Neuron (in vitro differentiated cells): ENCODE measurements around the gene GNA14.

ENCODE experiments used
- H2AFZ ChIP-seq: one replicate; pipeline ENCODE4 v1.6.1; 2013; ENCODE audit warnings: low read depth, mild to moderate bottlenecking, inconsistent platforms, low read length, moderate library complexity
- H3K27me3 ChIP-seq: one replicate; pipeline ENCODE4 v1.6.1; 2013; ENCODE audit warnings: low read length; ENCODE audit not compliant: insufficient read depth
- H3K36me3 ChIP-seq: one replicate; pipeline ENCODE4 v1.6.1; 2013; ENCODE audit warnings: low read length; ENCODE audit not compliant: insufficient read depth
- H3K4me1 ChIP-seq: one replicate; pipeline ENCODE4 v1.6.1; 2013; ENCODE audit warnings: low read length; ENCODE audit not compliant: insufficient read depth
- H3K4me3 ChIP-seq: 2 replicates; pipeline ENCODE4 v1.5.1; 2013; ENCODE audit warnings: mild to moderate bottlenecking, low read length, moderate library complexity
- H3K9me3 ChIP-seq: one replicate; pipeline ENCODE4 v1.6.1; 2013; ENCODE audit warnings: low read length

Gene GNA14

DNA sequence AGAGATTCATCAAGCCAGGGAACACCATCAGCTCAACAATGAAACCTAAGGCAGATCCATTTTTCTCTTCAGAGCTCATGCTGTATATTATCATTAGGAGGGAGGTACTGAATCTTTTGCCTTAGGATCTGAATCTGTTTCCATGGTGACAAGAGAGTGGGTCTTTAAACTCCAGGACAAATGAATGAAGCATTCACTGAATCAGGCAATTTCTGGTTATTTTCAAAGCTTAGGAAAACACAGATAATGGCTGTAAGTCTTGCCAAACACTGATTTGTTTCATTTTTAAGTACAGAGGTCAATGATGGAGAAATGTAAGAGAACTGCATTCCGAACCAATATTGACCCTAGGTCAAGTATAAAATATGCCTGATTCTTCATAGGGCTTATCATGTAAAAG lies 84.9 kb downstream of the GNA14 start:
- H2AFZ ChIP-seq = no peak overlapping the region
- no peak overlapping the region for H3K4me3 ChIP-seq
- H3K4me1 ChIP-seq = peaks cover 4% of the 10 kb centered on the region
- no peaks in the 10 kb centered on the region for H3K27me3 ChIP-seq
- H3K9me3 ChIP-seq = no peaks in the 10 kb centered on the region
- no peaks in the 10 kb centered on the region for H3K36me3 ChIP-seq

DNA sequence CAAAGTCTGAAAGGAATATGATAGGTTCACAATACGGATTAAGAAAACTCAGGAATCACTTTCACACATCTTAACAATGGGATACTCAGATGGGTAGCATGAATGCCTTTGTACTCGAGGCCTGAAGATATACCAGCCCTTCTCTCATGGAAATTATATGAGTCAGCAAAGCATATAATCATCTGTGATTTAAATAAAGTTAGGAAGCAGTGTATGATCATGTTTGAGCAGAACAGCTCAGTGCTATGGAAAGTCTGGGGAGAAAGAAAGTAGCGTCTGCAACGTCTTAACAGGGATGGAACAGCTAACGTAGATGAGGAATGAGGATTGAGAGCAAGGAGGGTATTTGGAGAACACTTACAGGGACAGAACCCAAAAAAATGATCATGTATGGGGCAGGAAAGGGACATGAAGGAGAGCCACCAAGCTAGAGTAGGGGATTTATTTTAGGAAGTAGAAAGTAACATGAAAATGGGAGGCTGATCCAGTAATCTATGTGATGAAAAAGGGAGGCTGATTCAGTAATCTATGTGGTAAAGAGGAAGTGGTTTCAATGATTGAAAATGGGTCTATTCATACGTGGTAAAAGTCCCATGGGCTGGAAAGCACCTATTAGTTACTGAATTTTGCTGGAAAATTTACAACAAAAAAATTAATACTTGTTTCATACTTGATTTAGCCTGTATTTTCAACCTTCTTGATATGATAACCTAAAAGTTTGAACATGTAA lies 85.9 kb downstream of the GNA14 start:
- Histone ChIP-seq H3K27me3 (no peaks in the 10 kb centered on the region), H3K36me3 (no peaks in the 10 kb centered on the region), H3K4me1 (peaks cover 4% of the 10 kb centered on the region), H3K4me3 (no peak overlapping the region), H2AFZ (no peak overlapping the region), H3K9me3 (no peaks in the 10 kb centered on the region)

DNA sequence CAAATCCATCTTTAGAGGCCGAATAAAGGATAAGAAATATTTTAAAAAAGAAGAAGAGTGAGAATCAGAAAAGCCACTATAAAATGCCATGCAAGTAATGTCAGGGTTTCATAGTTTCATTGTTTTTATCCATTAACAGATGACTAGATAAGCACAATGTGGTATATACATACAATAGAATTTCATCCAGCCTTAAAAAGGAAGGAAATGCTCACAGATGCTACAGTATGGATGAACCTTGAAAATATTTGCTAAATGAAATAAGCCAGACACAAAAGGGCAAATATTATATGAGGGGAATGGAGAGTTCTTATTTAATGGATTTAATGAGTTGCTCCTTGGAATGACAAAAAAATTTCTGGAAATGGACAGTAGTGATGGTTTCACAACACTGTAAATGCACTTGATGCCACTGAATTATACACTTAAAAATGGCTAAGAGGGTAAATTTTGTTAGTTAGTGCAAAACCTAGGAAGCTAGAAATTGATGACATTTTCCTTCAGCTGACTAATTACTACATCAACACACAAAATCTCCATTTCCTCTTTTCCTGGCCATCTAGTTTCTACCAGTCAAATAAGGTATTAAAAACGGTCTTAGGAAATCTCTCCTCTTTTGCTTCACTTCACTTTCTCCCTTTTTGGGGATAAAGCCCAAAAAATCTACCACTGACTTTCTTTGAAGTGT lies 86.6 kb downstream of the GNA14 start:
- H2AFZ ChIP-seq = no peak overlapping the region
- no peaks in the 10 kb centered on the region for H3K9me3 ChIP-seq
- H3K27me3 ChIP-seq = no peaks in the 10 kb centered on the region
- H3K4me3 ChIP-seq = no peak overlapping the region
- no peaks in the 10 kb centered on the region for H3K36me3 ChIP-seq
- peaks cover 4% of the 10 kb centered on the region for H3K4me1 ChIP-seq

DNA sequence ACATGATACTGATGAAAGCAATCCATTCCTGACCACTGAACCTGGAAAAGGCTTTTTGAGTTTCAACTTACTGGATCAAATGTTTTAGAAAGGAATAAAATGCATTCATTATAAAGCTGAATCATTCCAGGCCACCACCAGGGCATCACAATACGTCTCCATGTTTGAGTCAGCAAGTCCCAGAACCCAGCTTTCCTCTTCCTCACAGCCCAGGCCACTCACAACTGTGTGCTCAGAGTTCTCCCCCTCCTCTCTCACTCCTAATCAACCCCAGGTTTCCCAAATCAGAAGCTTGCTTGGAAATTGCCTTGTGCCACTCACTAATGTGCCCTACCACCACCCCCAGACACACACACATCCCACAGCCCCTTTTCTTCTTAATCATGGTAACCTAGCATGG lies 91.7 kb downstream of the GNA14 start:
- H3K27me3 ChIP-seq = no peaks in the 10 kb centered on the region
- no peaks in the 10 kb centered on the region for H3K4me1 ChIP-seq
- H3K9me3 ChIP-seq = no peaks in the 10 kb centered on the region
- no peak overlapping the region for H2AFZ ChIP-seq
- H3K36me3 ChIP-seq = no peaks in the 10 kb centered on the region
- no peak overlapping the region for H3K4me3 ChIP-seq

DNA sequence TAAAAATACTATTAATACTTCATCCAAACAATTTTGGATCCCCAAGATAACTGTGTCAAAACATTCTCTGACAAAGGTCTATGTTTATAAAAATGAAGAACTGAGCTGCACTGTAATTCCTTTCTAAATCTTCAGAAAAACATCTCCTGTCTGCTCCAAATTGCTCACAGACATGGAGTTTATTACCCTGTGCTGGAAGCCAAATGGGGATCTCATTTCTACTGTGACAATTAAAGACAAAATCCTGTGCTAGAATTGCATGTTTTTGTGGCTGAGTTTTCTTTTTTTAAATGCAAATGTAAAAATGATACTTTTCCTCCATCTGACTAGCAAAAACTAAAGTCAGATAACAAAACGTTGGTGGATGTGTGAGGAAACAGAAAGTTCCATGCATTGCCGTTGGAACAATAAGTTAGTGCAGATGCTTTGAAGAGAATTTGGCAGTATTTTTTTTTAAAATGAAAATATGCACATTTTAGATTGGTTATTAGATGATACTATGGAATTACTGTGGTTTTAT lies 93.5 kb downstream of the GNA14 start:
- no peaks in the 10 kb centered on the region for H3K4me1 ChIP-seq
- H3K27me3 ChIP-seq = no peaks in the 10 kb centered on the region
- H3K4me3 ChIP-seq = no peak overlapping the region
- H2AFZ ChIP-seq = no peak overlapping the region
- no peaks in the 10 kb centered on the region for H3K9me3 ChIP-seq
- H3K36me3 ChIP-seq = no peaks in the 10 kb centered on the region

DNA sequence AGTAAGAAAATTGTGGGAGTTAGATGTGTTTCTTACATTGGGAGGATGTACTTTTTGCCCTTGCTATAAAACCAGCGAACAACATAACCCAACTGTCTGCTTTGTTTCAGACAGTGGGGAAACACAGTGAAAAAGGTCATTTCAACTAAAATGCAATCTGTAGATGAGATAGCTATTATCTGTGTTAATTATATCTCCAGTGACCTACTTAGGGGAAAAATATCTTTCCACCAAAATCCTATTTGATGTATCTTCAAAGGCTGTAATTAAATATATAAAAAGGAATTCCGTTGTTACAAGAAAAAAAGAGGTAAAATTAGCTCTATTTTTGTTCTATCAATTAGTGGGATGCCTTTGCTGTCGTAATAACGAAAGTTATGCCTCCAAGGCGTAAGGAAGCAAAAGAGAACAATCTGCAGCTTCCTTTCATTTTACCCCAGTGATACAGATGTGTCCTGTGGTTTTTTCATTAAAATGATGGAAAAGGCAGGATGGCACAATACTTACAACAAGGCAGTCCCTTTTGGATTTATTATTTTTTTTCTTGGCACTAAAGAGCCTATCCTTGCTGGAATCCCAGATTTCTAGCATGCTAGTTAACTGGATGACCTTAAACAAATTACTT lies 100.9 kb downstream of the GNA14 start:
- H2AFZ ChIP-seq = no peak overlapping the region
- no peaks in the 10 kb centered on the region for H3K36me3 ChIP-seq
- no peaks in the 10 kb centered on the region for H3K4me1 ChIP-seq
- no peak overlapping the region for H3K4me3 ChIP-seq
- H3K9me3 ChIP-seq = peaks cover 3% of the 10 kb centered on the region
- H3K27me3 ChIP-seq = no peaks in the 10 kb centered on the region

DNA sequence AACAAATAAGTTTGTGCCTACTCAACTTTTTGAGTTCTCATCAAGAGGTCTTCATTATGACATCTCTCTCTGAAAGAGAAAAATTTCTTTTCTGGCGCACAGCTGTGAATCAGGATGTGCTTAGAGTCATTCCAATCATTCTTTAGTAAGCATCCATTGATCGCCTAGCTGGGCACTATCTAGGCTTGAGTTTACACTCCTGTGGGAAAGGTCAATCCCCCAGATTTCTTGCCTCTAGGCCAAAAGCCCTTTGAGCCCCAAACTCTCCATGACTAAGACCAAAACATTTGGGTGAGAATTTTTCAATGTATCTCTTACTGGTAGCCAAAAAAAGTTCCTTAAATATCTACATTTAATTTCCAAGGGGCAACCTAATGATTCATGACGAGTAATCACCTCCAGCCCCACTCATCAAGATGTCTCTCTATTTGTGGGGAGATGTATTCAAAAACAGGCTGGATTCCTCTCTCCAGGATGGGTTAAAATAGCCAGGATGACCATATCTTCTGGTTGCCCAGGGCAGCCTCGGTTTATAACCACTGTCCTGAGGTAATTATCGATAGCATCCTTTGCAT lies 101.7 kb downstream of the GNA14 start:
- Histone ChIP-seq H3K4me1 (no peaks in the 10 kb centered on the region), H3K27me3 (no peaks in the 10 kb centered on the region), H3K9me3 (peaks cover 3% of the 10 kb centered on the region), H3K36me3 (no peaks in the 10 kb centered on the region), H2AFZ (no peak overlapping the region), H3K4me3 (no peak overlapping the region)

DNA sequence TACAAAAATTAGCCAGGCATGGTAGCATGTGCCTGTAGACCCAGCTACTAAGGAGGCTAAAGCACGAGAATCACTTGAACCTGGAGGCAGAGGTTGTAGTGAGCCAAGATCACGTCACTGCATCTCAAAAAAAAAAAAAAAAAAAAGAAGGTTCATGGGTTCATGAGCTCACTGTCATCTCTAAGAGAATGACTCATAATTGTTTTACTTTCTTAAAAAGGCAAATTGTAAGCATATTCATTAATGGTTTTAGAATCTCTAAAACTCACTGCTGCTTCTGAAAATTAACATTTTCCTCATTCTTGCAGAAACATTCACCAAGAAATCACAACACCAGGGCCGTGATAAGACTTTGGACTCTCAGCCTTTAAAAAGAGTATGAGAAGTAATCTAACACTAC lies 103.6 kb downstream of the GNA14 start:
- Histone ChIP-seq H3K36me3 (no peaks in the 10 kb centered on the region), H3K4me3 (no peak overlapping the region), H2AFZ (no peak overlapping the region), H3K27me3 (no peaks in the 10 kb centered on the region), H3K9me3 (peaks cover 3% of the 10 kb centered on the region), H3K4me1 (no peaks in the 10 kb centered on the region)

DNA sequence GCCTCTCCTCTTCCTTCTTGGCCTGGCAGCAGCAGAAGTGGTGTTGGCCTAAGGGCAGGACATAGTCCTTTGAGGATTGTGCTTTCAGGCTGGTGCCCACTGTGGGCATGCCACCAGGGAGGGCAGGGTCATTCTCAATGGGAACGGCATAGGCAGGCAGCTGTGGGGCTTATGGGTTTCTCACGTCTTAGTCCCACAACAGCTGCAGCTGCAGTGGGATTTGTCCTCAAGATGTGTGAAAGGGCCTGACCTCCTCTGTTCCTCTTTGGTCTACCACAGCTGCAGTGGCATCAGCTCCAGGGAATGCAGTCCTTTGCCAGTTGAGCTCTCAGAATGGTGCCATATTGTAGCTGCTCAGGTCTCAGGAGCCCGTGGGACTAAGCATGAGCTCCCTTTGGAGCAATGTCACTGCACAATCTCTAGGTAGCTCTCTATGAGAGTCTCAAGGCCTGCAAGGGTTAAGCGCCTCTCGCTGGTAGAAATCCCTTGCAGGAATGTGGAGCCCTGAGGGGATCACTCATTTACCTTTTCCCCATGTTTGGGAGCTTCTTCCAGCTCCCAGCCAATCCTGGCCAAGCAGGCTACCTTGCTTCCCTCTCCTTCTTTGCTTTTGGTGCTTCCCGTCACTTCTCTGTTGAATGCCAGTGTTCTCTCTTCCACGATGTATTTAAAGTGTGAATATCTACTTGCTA lies 104.8 kb downstream of the GNA14 start:
- no peaks in the 10 kb centered on the region for H3K27me3 ChIP-seq
- H2AFZ ChIP-seq = no peak overlapping the region
- H3K36me3 ChIP-seq = no peaks in the 10 kb centered on the region
- H3K4me3 ChIP-seq = no peak overlapping the region
- H3K9me3 ChIP-seq = peaks cover 3% of the 10 kb centered on the region
- H3K4me1 ChIP-seq = no peaks in the 10 kb centered on the region

DNA sequence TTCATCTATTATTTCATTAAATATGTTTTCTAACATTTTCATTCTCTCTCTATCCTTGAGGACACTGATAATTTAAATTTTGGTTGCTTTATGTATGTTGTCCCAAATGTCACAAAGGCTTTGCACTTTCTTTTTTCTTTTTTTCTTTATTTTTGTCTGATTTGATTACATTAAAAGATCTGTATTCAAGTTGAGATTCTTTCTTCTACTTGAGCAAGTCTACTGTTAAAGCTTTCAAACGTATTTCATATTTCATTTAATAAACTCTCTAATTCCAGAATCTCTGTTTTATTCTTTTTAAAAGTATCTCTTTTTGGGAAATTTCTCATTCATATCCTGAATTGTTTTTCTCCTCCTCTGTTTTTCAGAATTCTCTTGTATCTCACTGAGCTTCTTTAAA lies 106.5 kb downstream of the GNA14 start:
- Histone ChIP-seq H3K36me3 (no peaks in the 10 kb centered on the region), H3K27me3 (no peaks in the 10 kb centered on the region), H3K4me1 (no peaks in the 10 kb centered on the region), H3K9me3 (peaks cover 3% of the 10 kb centered on the region), H3K4me3 (no peak overlapping the region), H2AFZ (no peak overlapping the region)

DNA sequence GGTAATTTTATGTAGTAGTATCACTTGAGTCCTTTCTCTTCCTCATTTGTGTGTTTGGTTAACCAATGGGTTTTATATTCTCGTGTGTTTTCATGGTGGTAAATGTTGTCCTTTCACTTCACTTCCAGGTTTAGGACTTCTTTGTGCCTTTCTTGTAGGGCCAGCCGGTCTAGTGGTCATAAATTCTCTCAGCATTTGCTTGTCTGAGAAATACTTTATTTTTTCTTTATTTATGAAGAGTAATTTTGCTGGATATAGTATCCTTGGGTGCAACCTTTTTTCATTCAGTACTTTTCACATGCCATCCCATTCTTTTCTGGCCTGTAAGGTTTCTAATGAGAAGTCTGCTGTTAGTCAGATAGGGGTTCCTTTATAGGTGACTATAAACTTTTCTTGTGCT lies 107.1 kb downstream of the GNA14 start:
- Histone ChIP-seq H3K27me3 (no peaks in the 10 kb centered on the region), H2AFZ (no peak overlapping the region), H3K36me3 (no peaks in the 10 kb centered on the region), H3K9me3 (peaks cover 3% of the 10 kb centered on the region), H3K4me1 (no peaks in the 10 kb centered on the region), H3K4me3 (no peak overlapping the region)

DNA sequence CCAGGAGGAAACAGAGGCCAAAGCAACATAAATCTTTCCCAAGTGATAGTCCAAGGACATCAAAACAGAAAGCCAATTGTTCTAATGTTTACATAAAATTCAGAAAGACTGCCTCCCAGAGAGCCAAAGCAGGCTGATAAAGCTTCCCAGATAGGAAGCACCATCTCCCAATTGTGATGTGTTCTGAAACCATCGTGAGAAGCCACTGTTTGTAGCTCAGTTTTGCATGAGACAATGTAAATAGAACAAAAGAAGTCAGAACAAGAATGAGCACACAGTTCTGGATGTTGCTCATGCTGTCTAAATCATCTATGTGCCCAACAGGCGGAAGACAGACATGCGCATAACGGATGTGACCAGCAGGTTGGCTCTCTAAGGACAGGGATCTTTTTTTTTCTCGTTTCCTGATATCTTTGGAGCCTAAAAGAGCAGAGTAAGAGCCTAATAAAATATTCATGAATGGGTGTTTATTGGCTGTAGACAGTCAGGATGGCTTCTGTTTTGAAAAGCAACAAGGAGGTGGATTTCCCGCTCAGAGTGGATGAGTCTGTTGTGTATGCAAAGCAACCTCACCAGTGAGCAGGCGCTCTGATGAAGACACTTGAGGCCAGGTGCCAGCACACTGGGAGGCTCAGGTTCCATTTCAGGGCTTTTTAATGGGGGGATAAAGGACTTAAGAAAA lies 113.6 kb downstream of the GNA14 start:
- H2AFZ ChIP-seq = peak overlapping the region; percentile 74
- no peaks in the 10 kb centered on the region for H3K36me3 ChIP-seq
- no peak overlapping the region for H3K4me3 ChIP-seq
- H3K9me3 ChIP-seq = no peaks in the 10 kb centered on the region
- H3K27me3 ChIP-seq = no peaks in the 10 kb centered on the region
- H3K4me1 ChIP-seq = no peaks in the 10 kb centered on the region
